NCI-H1417 treated with DMSO at 0.1 percent for 48 hours (cell line): Measurements from ENCODE around the gene RASGEF1C.

Experiments
- DNase-seq: peaks from one replicate; lab custom pipeline; 2025; lab: John Stamatoyannopoulos, UW

Gene RASGEF1C

GRCh38 chr5:180081481-180081880, 127.5 kb downstream of the RASGEF1C start:
- no peak for DNase-seq

GRCh38 chr5:180080486-180081280, 128.3 kb downstream of the RASGEF1C start:
- DNase-seq: no peak

GRCh38 chr5:180079702-180080466, 129.1 kb downstream of the RASGEF1C start:
- no peak for DNase-seq

GRCh38 chr5:180078348-180078747, 130.7 kb downstream of the RASGEF1C start:
- no peak for DNase-seq

GRCh38 chr5:180077594-180078284, 131.3 kb downstream of the RASGEF1C start:
- no peak for DNase-seq

- DNase-seq: no peak
These were observed 133.3 kb downstream of the RASGEF1C start for GRCh38 chr5:180075703-180076102.

GRCh38 chr5:180074462-180074861, 134.5 kb downstream of the RASGEF1C start:
- DNase-seq: no peak

GRCh38 chr5:180072556-180072955, 136.5 kb downstream of the RASGEF1C start:
- no peak for DNase-seq

GRCh38 chr5:180072256-180072548, 136.8 kb downstream of the RASGEF1C start:
- DNase-seq: no peak

- no peak for DNase-seq
These were observed 137.3 kb downstream of the RASGEF1C start, which contains the start of gene RNF130 for GRCh38 chr5:180071531-180072255. Gene RNF130, minus strand, starts transcription at chr5:180071759. Its CDS starts 57 bp downstream, at chr5:180071702.

- DNase-seq: no peak
These were observed 138.1 kb downstream of the RASGEF1C start for GRCh38 chr5:180070756-180071530.

GRCh38 chr5:180069589-180070247, 139.3 kb downstream of the RASGEF1C start:
- DNase-seq: no peak

- DNase-seq: no peak
These were observed 140.4 kb downstream of the RASGEF1C start for GRCh38 chr5:180068519-180069090.

- no peak for DNase-seq
These were observed 141.0 kb downstream of the RASGEF1C start for GRCh38 chr5:180067986-180068385.

GRCh38 chr5:180060192-180060591, 148.8 kb downstream of the RASGEF1C start:
- DNase-seq: no peak

- no peak for DNase-seq
These were observed 149.7 kb downstream of the RASGEF1C start for GRCh38 chr5:180059326-180059725.

- DNase-seq: no peak
These were observed 152.9 kb downstream of the RASGEF1C start for GRCh38 chr5:180056153-180056552.

GRCh38 chr5:180054226-180054625, 154.8 kb downstream of the RASGEF1C start:
- DNase-seq: no peak

GRCh38 chr5:180053061-180053602, 155.9 kb downstream of the RASGEF1C start:
- no peak for DNase-seq

GRCh38 chr5:180052211-180052818, 156.7 kb downstream of the RASGEF1C start:
- no peak for DNase-seq
